Endothelial cell of umbilical vein (primary cell): ENCODE measurements around the gene IGF2R. TPM values are rescaled to one million over a fixed set of nuclear protein-coding genes. Genes with fewer than 3 reads are reported as not detected.

Source experiments
- BruUV-seq: library from RNA; stranded (reverse); fragments of 400-500 nt; replicated peaks from 2 replicates; lab custom pipeline; 2021; lab: Mats Ljungman, UMichigan
- CTCF ChIA-PET: fragments of 300-600, 350-600 bp; sonication (Branson Sonifier 250); formaldehyde crosslinking; loops from one replicate; lab custom pipeline; 2021; ENCODE audit warnings: antibody characterized with exemption, inconsistent platforms; lab: Charles Lee
- POLR2A ChIA-PET: fragments of 300-600, 350-600 bp; sonication (Branson Sonifier 250); formaldehyde crosslinking; loops from one replicate; lab custom pipeline; 2021; ENCODE audit warnings: antibody characterized with exemption, inconsistent platforms; lab: Charles Lee
- DNase-seq: peaks from one replicate; pipeline ENCODE4 v3.0.0-alpha.2; 2011; ENCODE audit warnings: low read depth, low spot score
- FAIRE-seq: peaks from 2 replicates; lab custom pipeline; 2011; peaks lifted over from hg19 to GRCh38; lab: Jason Lieb, UNC
- H2AFZ ChIP-seq: 2 replicates; pipeline ENCODE4 v1.6.0; 2012; ENCODE audit warnings: low read depth, low read length, control low read depth, inconsistent platforms
- H3K27ac ChIP-seq: 2 replicates; pipeline ENCODE4 v1.5.1; 2011; ENCODE audit warnings: low read depth, mild to moderate bottlenecking, control low read depth, low read length, moderate library complexity; ENCODE audit not compliant: insufficient read depth
- H3K27me3 ChIP-seq, 2 experiments: 2 replicates each; pipeline versions ENCODE4 v1.6.0 to v1.6.1; 2011; ENCODE audit warnings: low read length in 2 of 2, mixed read lengths in 1 of 2; ENCODE audit not compliant: control insufficient read depth in 2 of 2, insufficient read depth in 2 of 2
- H3K36me3 ChIP-seq, 2 experiments: 2 replicates in 1 of 2; 3 replicates in 1 of 2; pipeline ENCODE4 v1.5.1; 2011; ENCODE audit warnings: low read length in 2 of 2, mild to moderate bottlenecking in 1 of 2, moderate library complexity in 1 of 2; ENCODE audit not compliant: control insufficient read depth in 2 of 2, insufficient read depth in 2 of 2; ENCODE audit errors: extremely low read depth in 1 of 2
- H3K4me1 ChIP-seq: 3 replicates; pipeline ENCODE4 v1.5.1; 2011; ENCODE audit warnings: mild to moderate bottlenecking, low read length; ENCODE audit not compliant: control insufficient read depth, insufficient read depth; ENCODE audit errors: extremely low read depth
- H3K4me2 ChIP-seq: 2 replicates; pipeline ENCODE4 v1.6.1; 2011; ENCODE audit warnings: low read length, control low read depth, mixed read lengths; ENCODE audit not compliant: insufficient read depth
- H3K4me3 ChIP-seq, 3 experiments: fragments of 200-600 bp in 1 of 3; sonication (generic), shearing (Covaris generic) in 1 of 3; replicated peaks in 1 of 3; 2 replicates each; pipeline ENCODE4 v1.5.1; 2011 to 2016; ENCODE audit warnings: control low read depth in 3 of 3, low read length in 3 of 3, mild to moderate bottlenecking in 2 of 3, inconsistent platforms in 1 of 3, low read depth in 1 of 3, moderate library complexity in 1 of 3; ENCODE audit not compliant: insufficient read depth in 1 of 3
- H3K79me2 ChIP-seq: 2 replicates; pipeline ENCODE4 v1.6.0; 2012; ENCODE audit warnings: low read length, inconsistent platforms; ENCODE audit not compliant: control insufficient read depth, insufficient read depth
- H3K9ac ChIP-seq: replicated peaks from 2 replicates; pipeline ENCODE3; 2011; ENCODE audit warnings: low read length, control low read depth; ENCODE audit not compliant: insufficient read depth; ENCODE audit errors: extremely low read depth
- H3K9me1 ChIP-seq: replicated peaks from 3 replicates; pipeline ENCODE4 v1.6.0; 2011; ENCODE audit warnings: mild to moderate bottlenecking, low read length; ENCODE audit not compliant: control insufficient read depth, insufficient read depth; ENCODE audit errors: extremely low read depth
- H3K9me3 ChIP-seq: replicated peaks from 2 replicates; pipeline ENCODE4 v1.5.1; 2012; ENCODE audit warnings: low read length, inconsistent platforms; ENCODE audit not compliant: control insufficient read depth, insufficient read depth
- H4K20me1 ChIP-seq: replicated peaks from 2 replicates; pipeline ENCODE3; 2011; ENCODE audit warnings: mild to moderate bottlenecking, low read length; ENCODE audit not compliant: control insufficient read depth, insufficient read depth; ENCODE audit errors: extremely low read depth
- EZH2 ChIP-seq: IDR thresholded peaks from 2 replicates; pipeline ENCODE4 v1.6.1; 2012; ENCODE audit warnings: borderline replicate concordance, low read depth, mild to moderate bottlenecking, moderate library complexity, low read length, inconsistent platforms; ENCODE audit not compliant: severe bottlenecking
- FOS ChIP-seq: IDR thresholded peaks from 2 replicates; pipeline ENCODE4 v1.6.1; 2011; ENCODE audit warnings: mild to moderate bottlenecking, low read length, moderate library complexity, borderline replicate concordance; ENCODE audit not compliant: insufficient read depth
- GATA2 ChIP-seq: IDR thresholded peaks from 2 replicates; pipeline ENCODE4 v1.7.0; 2011; ENCODE audit warnings: low read depth, mild to moderate bottlenecking, moderate library complexity, mixed read lengths, low read length; ENCODE audit not compliant: insufficient read length, insufficient read depth
- JUN ChIP-seq: IDR thresholded peaks from 2 replicates; pipeline ENCODE4 v1.6.1; 2011; ENCODE audit warnings: borderline replicate concordance, low read depth; ENCODE audit not compliant: insufficient read length, insufficient read depth
- MYC ChIP-seq: IDR thresholded peaks from one replicate; pipeline ENCODE4 v1.6.1; 2011; ENCODE audit warnings: mild to moderate bottlenecking, low read depth, low read length
- POLR2A ChIP-seq: IDR thresholded peaks from 2 replicates; pipeline ENCODE4 v1.6.1; 2012; ENCODE audit warnings: low read depth, mild to moderate bottlenecking, control low read depth, low read length
- POLR2AphosphoS5 ChIP-seq: IDR thresholded peaks from 2 replicates; pipeline ENCODE4 v1.6.1; 2012; ENCODE audit warnings: low read depth, mild to moderate bottlenecking, control low read depth, low read length, moderate library complexity; ENCODE audit not compliant: insufficient read depth
- dilution Hi-C: fragments of 300-500 bp; cut with MboI; formaldehyde crosslinking; loops from one replicate; pipeline ENCODE4 v1.15.0; 2019; ENCODE audit warnings: low sequenced_read_pairs; ENCODE audit not compliant: extremely low pct_ligation_motif_present
- intact Hi-C: fragments of 100-400 bp; cut with micrococcal nuclease; formaldehyde crosslinking; loops from one replicate; pipeline ENCODE4 v1.10.0; 2022
- polyA plus RNA-seq, 4 experiments: library from polyadenylated mRNA; depleted of rRNA in 3 of 4; stranded (reverse) in 3 of 4; unstranded in 1 of 4; fragments of >200 nt; gene quantifications; 2 replicates each; pipeline versions ENCODE4 v1.2.1 to v1.2.3, GENCODE V29; 2011 to 2012; ENCODE audit warnings: missing spikeins in 1 of 4
- total RNA-seq: library from RNA; stranded (reverse); gene quantifications from 2 replicates; pipeline ENCODE4 v1.2.3, GENCODE V29; 2021
- TF ChIP-seq, protein P1 (sequence below), 2 donors: IDR thresholded peaks; 1 replicate in 1 of 2; 2 replicates in 1 of 2; pipeline ENCODE4 v1.5.1; 2011; ENCODE audit warnings: low read length in 2 of 2, mild to moderate bottlenecking in 2 of 2, moderate library complexity in 2 of 2, control low read depth in 1 of 2, inconsistent platforms in 1 of 2, low read depth in 1 of 2; ENCODE audit not compliant: insufficient read depth in 1 of 2; ENCODE audit errors: extremely low read depth in 1 of 2
- TF ChIP-seq, protein P2 (sequence below): IDR thresholded peaks from 2 replicates; pipeline ENCODE4 v1.6.1; 2011; ENCODE audit not compliant: insufficient read depth, insufficient read length

The IGF2R gene
- total and polyA plus RNA-seq, 2 donors (not counting 3 experiments of a cell fraction or from before 2014, with no cell fraction given) = 16.3 to 60.2 TPM

DNA sequence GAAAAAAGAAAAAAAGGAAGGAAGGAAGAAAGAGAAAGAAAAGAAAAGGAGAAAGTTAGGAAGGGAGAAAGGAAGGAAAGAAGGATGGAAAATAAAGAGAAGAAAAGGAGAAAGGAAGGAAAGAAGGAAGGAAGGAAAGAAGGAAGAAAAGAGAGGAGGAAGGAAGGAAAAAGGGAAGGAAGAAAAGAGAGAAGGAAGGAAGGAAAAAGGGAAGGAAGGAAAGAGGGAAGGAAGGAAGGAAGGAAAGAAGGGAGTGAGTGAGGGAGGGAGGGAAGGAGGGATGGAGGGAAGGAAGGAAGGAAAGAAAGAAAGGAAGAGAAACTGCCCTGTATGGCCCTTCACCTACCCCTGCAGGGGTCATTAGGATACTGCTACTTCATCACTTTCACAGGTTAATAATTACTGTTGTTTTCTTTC lies 12.9 kb upstream of the IGF2R start:
- Histone ChIP-seq H4K20me1 (no peaks in the 10 kb centered on the region), H3K4me1 (no peaks in the 10 kb centered on the region), H3K9me3 (no peaks in the 10 kb centered on the region), H3K36me3 (no peaks in the 10 kb centered on the region), H3K27me3 (peaks cover 0 to 3% of the 10 kb centered on the region in 2 experiments), H3K27ac (no peak overlapping the region), H2AFZ (no peak overlapping the region), H3K4me2 (no peak overlapping the region), H3K4me3 (no peak overlapping the region), H3K79me2 (no peaks in the 10 kb centered on the region), H3K9ac (no peak overlapping the region), H3K9me1 (no peaks in the 10 kb centered on the region)
- no TSS peak for BruUV-seq
- FAIRE-seq = no peak
- ChIA-PET POLR2A (no interaction called here), CTCF (no interaction called here)
- dilution Hi-C loops = no loop called here
- DNase-seq = no peak
- intact Hi-C loops = no loop called here
- no peak for TF ChIP-seq FOS
- TF ChIP-seq JUN = no peak
- TF ChIP-seq, protein P1, sequence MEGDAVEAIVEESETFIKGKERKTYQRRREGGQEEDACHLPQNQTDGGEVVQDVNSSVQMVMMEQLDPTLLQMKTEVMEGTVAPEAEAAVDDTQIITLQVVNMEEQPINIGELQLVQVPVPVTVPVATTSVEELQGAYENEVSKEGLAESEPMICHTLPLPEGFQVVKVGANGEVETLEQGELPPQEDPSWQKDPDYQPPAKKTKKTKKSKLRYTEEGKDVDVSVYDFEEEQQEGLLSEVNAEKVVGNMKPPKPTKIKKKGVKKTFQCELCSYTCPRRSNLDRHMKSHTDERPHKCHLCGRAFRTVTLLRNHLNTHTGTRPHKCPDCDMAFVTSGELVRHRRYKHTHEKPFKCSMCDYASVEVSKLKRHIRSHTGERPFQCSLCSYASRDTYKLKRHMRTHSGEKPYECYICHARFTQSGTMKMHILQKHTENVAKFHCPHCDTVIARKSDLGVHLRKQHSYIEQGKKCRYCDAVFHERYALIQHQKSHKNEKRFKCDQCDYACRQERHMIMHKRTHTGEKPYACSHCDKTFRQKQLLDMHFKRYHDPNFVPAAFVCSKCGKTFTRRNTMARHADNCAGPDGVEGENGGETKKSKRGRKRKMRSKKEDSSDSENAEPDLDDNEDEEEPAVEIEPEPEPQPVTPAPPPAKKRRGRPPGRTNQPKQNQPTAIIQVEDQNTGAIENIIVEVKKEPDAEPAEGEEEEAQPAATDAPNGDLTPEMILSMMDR (IDR thresholded peaks at IDR 0.05; ENCODE audit: extremely low read depth in 1 of 2, insufficient read depth in 1 of 2, low read depth in 1 of 2, low read length in 2 of 2) = no peak

DNA sequence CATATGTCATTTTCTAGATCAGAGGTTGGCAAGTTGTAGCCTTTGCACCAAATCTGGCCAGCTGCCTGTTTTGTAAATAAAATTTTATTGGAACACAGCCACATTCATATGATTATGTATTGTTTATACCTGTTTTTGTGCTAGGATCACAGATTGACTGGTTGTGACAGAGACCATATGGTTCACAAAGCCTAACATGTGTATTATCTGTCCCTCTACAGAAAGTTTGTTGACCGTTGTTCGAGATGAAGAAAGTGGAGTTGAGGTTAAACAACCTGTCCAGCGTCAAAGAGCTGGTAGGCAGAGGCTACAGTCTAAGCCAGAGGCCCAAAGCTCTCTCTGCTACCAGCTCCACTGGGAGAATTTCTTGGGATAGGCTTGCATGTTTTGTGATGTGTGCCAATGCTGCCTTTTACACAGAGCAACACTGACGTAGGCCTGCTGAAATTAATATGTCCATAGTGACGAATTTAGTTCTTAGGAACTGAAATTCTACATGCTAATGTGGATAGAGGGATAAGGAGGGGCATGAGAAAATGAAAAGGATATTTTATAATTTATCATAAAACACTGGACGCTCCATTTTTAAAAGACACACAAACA lies 11.7 kb upstream of the IGF2R start:
- Histone ChIP-seq H3K4me2 (no peak overlapping the region), H4K20me1 (no peaks in the 10 kb centered on the region), H2AFZ (no peak overlapping the region), H3K4me1 (no peaks in the 10 kb centered on the region), H3K4me3 (no peak overlapping the region), H3K9me1 (no peaks in the 10 kb centered on the region), H3K27ac (no peak overlapping the region), H3K9me3 (no peaks in the 10 kb centered on the region), H3K79me2 (no peaks in the 10 kb centered on the region), H3K27me3 (peaks cover 1 to 9% of the 10 kb centered on the region in 2 experiments), H3K36me3 (no peaks in the 10 kb centered on the region), H3K9ac (no peak overlapping the region)
- BruUV-seq = no TSS peak
- DNase-seq = no peak
- no peak for FAIRE-seq
- intact Hi-C loops = no loop called here
- ChIA-PET POLR2A (no interaction called here), CTCF (no interaction called here)
- no peak for TF ChIP-seq FOS
- no peak for TF ChIP-seq POLR2A
- no peak for TF ChIP-seq MYC
- no peak for TF ChIP-seq POLR2AphosphoS5
- no peak for TF ChIP-seq EZH2
- TF ChIP-seq, protein P2, sequence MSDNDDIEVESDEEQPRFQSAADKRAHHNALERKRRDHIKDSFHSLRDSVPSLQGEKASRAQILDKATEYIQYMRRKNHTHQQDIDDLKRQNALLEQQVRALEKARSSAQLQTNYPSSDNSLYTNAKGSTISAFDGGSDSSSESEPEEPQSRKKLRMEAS = no peak
- TF ChIP-seq JUN = no peak
- TF ChIP-seq, protein P1 (IDR thresholded peaks at IDR 0.05; ENCODE audit: extremely low read depth in 1 of 2, insufficient read depth in 1 of 2, low read depth in 1 of 2, low read length in 2 of 2) = no peak
- TF ChIP-seq GATA2 = no peak
- dilution Hi-C loops = no loop called here
